ENCODE measurements around the gene CRYM. TPM values are rescaled to one million over a fixed set of nuclear protein-coding genes. Genes with fewer than 3 reads are reported as not detected.

The CRYM gene
- total and polyA plus RNA-seq, 7 donors, result 1.6 to 24.7 (median 6.1) TPM

DNA sequence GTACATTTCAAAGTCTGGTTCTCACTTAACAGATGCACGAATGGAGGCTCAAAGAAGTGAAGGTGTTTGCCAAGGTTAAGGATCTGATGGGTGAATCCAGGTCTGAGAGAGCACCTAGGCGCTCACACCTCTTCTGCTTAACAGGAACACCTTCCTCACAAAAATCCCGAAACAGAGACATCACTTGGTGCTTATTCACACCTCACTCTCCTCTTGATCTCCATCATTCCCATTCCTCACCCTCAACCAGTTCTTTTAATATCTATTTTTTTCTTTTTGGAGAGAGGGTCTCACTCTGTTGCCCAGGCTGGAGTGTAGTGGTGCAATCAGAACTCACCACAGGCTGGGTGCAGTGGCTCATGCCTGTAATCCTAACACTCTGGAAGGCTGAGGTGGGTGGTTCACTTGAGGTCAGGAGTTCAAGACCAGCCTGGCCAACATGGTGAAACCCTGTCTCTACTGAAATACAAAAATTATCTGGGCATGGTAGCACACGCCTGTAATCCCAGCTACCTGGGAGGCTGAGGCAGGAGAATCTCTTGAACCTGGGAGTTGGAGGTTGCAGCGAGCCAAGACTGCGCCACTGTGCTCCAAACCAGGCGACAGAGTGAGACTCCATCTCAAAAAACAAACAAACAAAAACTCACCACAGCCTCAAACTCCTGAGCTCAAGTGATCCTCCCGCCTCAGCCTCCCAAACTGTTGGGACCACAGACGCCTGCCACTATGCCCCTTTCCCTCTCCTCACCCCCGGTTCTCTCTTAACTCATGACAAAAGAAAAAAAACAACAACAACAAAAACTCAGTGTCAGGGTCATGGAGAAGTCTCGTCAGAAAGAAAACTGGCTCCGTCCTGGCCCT is 15.1 kb downstream of the CRYM start:
- no peak for TF ChIP-seq POLR2AphosphoS5 (IDR thresholded peaks at IDR 0.05)
- no peak for TF ChIP-seq EP300 (IDR thresholded peaks at IDR 0.05)
- no peak for TF ChIP-seq POLR2A (IDR thresholded peaks at IDR 0.05)
- TF ChIP-seq, protein P1, sequence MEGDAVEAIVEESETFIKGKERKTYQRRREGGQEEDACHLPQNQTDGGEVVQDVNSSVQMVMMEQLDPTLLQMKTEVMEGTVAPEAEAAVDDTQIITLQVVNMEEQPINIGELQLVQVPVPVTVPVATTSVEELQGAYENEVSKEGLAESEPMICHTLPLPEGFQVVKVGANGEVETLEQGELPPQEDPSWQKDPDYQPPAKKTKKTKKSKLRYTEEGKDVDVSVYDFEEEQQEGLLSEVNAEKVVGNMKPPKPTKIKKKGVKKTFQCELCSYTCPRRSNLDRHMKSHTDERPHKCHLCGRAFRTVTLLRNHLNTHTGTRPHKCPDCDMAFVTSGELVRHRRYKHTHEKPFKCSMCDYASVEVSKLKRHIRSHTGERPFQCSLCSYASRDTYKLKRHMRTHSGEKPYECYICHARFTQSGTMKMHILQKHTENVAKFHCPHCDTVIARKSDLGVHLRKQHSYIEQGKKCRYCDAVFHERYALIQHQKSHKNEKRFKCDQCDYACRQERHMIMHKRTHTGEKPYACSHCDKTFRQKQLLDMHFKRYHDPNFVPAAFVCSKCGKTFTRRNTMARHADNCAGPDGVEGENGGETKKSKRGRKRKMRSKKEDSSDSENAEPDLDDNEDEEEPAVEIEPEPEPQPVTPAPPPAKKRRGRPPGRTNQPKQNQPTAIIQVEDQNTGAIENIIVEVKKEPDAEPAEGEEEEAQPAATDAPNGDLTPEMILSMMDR (IDR thresholded peaks at IDR 0.05), result no peak
- 70 to 79% methylated on average over 12 of the region's 12 CpGs for WGBS, 2 donors
- Histone ChIP-seq H3K9me3 (no peaks in the 10 kb centered on the region), H3K36me3 (no peaks in the 10 kb centered on the region), H3K27me3 (no peaks in the 10 kb centered on the region), H3K27ac (peak overlapping the region in 1 of 4 donors; percentile 56), H3K4me1 (peaks cover 0 to 15% (median 3%) of the 10 kb centered on the region in 4 donors), H3K4me3 (no peak overlapping the region)
- intact Hi-C loops (cut with DNase I), result no loop called here
- no peak for DNase-seq

DNA sequence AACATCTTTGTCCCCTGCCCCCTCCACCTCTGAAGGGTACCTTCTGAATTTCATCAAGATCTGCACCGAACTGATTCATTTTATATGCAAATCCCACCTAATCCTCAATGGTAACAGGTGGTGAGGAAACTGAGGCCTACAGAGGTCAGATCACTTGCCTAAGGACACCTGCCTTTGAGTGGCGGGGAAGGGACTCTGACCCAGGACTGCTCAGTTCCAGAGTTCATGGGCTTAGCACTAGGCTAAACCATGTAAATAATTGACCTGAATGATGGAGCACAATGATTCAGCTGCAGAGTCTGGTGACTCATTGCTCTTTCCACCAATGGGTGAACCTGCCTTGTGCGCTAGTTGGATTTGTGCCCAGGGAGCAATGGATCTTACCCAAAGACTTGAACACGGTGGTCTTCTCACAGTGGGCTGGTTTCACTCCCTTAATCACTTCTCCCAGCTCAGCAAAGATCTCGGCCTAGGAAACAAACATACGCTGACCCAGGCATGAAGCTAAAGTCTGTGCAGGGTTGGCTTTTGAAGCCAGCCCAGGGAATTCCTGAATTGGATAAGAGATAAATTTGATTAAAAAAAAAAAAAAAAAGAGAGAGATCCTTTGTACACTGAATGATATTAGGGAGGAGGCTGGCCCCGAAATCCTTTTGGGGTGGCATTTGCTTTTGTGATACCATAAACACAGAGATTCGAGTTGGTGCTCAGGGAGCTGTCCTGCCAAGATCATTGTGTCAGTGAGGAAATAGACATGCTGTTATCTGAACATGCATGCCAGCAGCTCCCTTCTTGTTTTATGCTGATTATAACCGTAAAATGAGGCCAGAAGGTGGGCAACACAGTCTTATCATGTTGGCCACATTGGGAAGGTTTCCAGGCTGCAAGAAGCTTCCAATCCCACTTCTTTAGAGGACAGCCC is 17.0 kb downstream of the CRYM start:
- no peaks in the 10 kb centered on the region for H3K9me3 ChIP-seq
- H3K36me3 ChIP-seq, result no peaks in the 10 kb centered on the region
- TF ChIP-seq POLR2AphosphoS5 (IDR thresholded peaks at IDR 0.05) (no peak), POLR2A (IDR thresholded peaks at IDR 0.05) (no peak), EP300 (IDR thresholded peaks at IDR 0.05) (no peak)
- TF ChIP-seq, protein P1 (IDR thresholded peaks at IDR 0.05), result no peak
- H3K4me3 ChIP-seq, result no peak overlapping the region
- intact Hi-C loops (cut with DNase I), result no loop called here
- H3K4me1 ChIP-seq, result peaks cover 0 to 15% (median 3%) of the 10 kb centered on the region in 4 donors
- WGBS, 2 donors, result 17 to 67% methylated on average over 9 of the region's 9 CpGs
- H3K27ac ChIP-seq, result no peak overlapping the region
- no peak for DNase-seq
- no peaks in the 10 kb centered on the region for H3K27me3 ChIP-seq

DNA sequence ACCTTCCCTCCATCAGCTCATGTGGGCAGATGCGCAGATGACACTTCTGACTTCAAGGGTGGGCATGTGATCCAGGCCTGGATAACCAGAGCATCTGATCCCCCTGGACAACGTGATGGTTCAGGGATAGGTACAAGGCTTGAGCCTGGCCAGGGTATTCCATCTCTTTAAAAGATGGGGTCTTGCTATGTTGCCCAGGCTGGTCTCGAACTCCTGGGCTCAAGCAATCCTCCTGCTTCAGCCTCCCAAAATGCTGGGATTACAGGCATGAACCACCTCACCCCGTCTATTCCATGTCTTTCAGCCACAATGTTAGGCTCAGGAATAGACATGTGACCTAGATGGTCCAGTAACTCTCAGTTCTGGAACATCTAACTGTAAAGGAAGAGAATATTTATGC is 20.8 kb downstream of the CRYM start:
- DNase-seq, result no peak
- 76 to 95% methylated on average over 4 of the region's 4 CpGs for WGBS, 2 donors
- H3K27me3 ChIP-seq, result no peaks in the 10 kb centered on the region
- H3K4me1 ChIP-seq, result no peaks in the 10 kb centered on the region
- no peak overlapping the region for H3K27ac ChIP-seq
- no peaks in the 10 kb centered on the region for H3K36me3 ChIP-seq
- no peaks in the 10 kb centered on the region for H3K9me3 ChIP-seq
- TF ChIP-seq POLR2AphosphoS5 (IDR thresholded peaks at IDR 0.05) (no peak), POLR2A (IDR thresholded peaks at IDR 0.05) (no peak), EP300 (IDR thresholded peaks at IDR 0.05) (no peak)
- TF ChIP-seq, protein P1 (IDR thresholded peaks at IDR 0.05), result no peak
- no peak overlapping the region for H3K4me3 ChIP-seq
- intact Hi-C loops (cut with DNase I), result no loop called here

DNA sequence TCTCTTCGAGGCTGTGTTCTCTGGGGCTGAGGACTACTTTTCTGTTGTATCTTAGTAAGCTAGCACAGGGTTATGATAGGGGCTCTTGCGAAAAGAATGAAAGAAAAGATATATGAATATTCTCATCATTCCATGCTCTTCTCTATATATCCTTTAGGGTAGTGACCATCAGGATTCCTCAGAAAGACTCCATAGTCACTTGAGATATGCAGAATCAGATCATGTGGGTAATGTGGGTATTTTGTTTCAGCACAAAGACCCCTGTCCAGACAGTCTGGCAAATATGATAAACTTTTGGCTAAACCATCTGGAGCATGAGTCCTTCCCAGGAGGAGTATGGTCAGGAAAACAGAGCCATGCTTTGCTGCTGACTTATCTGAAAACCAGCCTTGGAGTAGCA is 21.5 kb downstream of the CRYM start:
- no peaks in the 10 kb centered on the region for H3K27me3 ChIP-seq
- H3K4me1 ChIP-seq, result no peaks in the 10 kb centered on the region
- H3K4me3 ChIP-seq, result no peak overlapping the region
- no peak overlapping the region for H3K27ac ChIP-seq
- no peak for TF ChIP-seq POLR2A (IDR thresholded peaks at IDR 0.05)
- no peak for TF ChIP-seq POLR2AphosphoS5 (IDR thresholded peaks at IDR 0.05)
- TF ChIP-seq EP300 (IDR thresholded peaks at IDR 0.05), result no peak
- TF ChIP-seq, protein P1 (IDR thresholded peaks at IDR 0.05), result no peak
- intact Hi-C loops (cut with DNase I), result no loop called here
- H3K9me3 ChIP-seq, result no peaks in the 10 kb centered on the region
- no peak for DNase-seq
- no peaks in the 10 kb centered on the region for H3K36me3 ChIP-seq
- 88 to 94% methylated on average over 2 of the region's 2 CpGs for WGBS, 2 donors

All from sigmoid colon (tissue), 7 donors.